ENCODE data around the gene CSF3R. TPM values are rescaled to one million over a fixed set of nuclear protein-coding genes. Genes with fewer than 3 reads are reported as not detected.

The CSF3R gene
- total RNA-seq, 4 donors from 2014 or later, result 17.5 to 62.7 (median 21.3) TPM

DNA sequence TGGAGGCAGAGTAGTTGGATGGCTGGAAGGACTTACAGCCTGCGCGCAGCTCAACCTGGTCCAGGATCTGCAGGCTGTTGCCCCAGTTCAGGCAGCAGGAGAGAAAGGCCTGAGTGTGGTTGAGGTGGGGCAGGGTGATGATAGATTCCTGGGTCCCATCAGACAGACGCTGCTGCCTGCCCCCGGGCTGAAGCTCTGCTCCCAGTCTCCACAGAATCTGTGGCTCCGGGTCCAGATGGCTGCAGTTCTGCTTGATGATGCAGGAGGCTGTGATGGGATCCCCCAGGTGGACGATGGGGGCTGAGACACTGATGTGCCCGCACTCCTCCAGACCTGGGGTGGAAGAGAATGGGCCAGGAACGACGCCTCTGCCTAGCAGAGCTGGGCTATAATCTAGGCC lies 7.4 kb downstream of the CSF3R start:
- TF ChIP-seq, protein P1, sequence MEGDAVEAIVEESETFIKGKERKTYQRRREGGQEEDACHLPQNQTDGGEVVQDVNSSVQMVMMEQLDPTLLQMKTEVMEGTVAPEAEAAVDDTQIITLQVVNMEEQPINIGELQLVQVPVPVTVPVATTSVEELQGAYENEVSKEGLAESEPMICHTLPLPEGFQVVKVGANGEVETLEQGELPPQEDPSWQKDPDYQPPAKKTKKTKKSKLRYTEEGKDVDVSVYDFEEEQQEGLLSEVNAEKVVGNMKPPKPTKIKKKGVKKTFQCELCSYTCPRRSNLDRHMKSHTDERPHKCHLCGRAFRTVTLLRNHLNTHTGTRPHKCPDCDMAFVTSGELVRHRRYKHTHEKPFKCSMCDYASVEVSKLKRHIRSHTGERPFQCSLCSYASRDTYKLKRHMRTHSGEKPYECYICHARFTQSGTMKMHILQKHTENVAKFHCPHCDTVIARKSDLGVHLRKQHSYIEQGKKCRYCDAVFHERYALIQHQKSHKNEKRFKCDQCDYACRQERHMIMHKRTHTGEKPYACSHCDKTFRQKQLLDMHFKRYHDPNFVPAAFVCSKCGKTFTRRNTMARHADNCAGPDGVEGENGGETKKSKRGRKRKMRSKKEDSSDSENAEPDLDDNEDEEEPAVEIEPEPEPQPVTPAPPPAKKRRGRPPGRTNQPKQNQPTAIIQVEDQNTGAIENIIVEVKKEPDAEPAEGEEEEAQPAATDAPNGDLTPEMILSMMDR (IDR thresholded peaks at IDR 0.05; ENCODE audit: low read depth), result no peak

DNA sequence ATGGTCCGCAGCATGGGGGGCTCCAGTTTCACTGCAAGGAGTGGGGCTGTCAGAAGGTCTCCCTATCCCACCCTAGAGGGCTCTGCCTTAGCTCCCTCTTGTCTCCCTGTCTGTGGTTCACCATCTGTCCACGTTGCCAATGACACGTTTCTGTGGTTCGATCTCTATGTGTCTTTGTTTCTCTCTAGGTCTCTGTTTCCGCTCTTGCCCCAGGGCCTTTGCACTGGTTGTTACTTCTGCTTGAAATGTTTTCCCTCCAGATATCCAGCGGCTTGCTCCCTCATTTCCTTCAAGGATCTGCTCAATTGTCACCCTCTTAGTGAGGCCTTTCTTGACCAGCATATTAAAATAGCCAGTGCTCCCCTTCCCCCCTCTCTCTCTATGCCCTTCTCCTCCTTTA lies 10.1 kb downstream of the CSF3R start:
- TF ChIP-seq, protein P1 (IDR thresholded peaks at IDR 0.05; ENCODE audit: low read depth), result no peak

DNA sequence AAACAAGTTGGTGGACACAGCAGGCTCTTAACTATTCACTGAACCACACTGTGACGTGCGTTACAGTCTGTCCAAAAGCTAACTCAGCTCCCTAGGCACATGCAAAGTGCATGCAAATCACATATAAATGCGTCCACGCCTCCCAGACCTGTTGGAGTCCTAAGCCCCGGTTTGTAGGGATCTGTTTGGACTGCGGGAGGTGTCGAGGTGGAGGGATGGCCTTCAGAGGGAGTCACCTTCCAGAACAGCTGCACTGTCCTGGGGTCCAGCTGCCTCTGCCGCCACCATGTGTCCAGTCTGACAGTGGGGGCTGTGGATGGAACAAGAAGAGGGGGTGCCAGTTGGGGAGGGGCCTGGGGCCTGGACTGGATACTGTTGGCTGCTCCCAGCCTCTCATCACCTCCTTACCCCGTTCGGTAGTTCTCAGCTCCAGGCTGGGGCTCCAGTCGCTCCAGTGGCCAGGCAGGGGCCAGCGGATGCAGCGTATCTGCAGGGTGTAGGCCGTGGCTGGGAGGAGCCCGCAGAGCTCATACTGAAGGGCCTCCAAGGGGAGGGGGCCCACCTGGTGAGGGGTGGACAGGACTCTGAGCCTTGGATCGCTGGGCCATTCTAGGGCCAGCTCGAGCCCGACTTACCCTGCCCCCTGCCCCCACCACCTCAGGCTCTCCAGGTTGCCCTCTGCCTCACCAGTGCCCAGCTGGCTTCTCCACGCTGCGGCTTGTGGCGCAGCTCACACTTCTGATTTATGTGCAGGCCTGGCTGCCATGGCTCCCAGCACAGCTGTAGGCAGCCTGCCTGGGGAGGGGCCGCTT lies 10.7 kb downstream of the CSF3R start:
- TF ChIP-seq, protein P1 (IDR thresholded peaks at IDR 0.05; ENCODE audit: low read depth), result no peak

DNA sequence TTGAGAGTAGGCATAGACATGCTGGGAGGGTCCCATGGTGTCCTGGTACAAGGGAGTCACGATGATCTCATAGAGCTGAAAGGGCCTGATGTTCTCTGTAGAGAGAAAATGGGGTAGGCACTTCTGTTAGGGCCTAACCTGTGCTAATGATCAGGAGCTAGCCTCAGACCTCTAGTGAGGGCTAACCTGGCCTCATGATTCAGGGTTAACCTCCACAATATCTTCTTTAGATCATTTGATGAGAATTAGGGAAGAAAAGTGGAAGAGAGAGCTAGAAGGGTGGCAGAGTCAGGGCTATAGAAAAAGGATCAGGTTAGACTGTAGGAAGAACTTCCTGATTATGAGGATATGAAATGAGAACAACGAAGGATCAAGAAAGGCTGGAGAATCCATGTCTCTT lies 13.6 kb downstream of the CSF3R start:
- TF ChIP-seq, protein P1 (IDR thresholded peaks at IDR 0.05; ENCODE audit: low read depth), result no peak

DNA sequence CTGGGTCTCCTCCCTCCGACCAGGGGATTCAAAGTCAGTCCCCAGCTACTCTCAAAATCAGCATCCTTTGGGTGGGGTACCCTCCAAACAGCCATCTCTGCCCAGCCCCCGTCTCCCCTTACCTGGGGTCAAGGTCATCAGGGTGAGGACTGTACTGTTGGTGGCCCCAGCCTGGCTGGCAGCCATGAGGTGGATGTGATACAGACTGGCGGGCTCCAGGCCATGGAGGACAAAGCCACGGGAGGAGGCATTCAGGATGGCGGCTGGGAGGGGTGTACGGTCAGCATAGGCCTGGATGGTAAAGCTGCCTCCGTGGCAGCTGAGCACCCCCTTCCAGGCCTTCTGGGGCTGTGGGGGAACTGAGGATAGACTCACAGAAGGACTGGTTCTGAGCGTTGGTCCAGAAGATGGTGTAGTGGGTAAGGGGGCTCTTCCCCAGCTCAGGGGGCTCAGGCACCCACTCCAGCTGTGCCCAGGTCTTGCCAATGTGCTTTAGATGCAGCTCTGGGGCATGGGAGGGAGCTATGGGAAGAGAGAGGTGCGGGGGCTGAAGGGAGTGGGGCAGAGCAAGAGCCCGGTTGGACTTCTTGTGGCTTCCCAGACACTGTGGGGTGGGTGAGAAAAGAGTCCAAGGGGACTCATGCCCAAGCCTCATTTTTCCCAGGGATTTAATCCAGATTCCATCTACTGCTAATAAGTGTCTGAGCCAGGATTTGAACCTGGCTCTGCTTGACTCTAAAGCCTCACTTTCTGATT lies 14.8 kb downstream of the CSF3R start:
- TF ChIP-seq, protein P1 (IDR thresholded peaks at IDR 0.05; ENCODE audit: low read depth), result no peak

DNA sequence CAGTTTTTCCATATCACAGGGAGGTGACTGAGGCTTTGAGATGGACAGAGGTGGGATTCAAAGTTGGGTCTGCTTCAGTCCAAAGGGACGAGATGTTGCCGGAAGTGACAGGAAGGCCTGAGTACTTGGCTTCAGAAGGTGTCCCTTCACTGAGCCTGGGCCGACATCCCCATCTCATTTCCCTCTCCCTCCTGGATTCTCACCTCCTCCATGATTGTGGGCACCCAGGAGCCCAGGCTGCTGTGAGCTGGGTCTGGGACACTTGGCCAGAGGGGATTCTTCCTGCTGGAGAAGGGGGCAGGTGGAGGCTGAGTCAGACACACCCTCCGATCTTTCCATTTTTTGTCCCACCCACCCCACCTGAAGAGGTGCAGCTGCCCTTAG lies 15.7 kb downstream of the CSF3R start:
- TF ChIP-seq, protein P1 (IDR thresholded peaks at IDR 0.05; ENCODE audit: low read depth), result no peak

DNA sequence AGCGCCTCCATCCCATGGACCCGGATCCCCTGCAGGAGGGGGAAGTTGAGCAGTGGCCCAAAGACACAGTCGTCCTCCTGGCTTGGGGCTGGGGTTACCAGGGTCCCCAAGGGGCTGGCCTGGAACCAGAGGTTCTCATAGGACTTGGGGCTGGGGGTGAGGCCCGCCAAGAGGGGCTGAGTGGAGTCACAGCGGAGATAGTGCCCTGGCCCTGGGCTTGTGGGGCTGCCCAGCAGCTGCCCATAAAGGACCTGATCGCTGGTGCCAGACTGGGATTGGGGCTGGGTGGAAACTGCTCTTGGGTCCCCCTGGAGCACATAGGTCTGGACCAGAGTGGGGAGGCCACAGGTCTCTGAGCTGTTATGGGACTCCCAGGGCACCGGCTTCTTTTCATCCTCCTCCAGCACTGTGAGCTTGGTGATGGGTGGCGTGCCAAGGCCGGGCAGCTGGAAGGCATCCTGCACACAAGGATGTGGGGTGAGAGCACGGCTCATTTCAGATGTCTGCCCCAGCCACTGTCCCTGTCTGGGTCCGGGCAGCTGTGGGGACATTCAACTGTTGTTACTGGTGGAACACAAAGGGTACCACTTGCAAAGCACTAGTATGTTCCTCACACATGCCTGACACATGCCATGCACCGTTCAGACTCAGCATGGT lies 16.2 kb downstream of the CSF3R start:
- TF ChIP-seq, protein P1 (IDR thresholded peaks at IDR 0.05; ENCODE audit: low read depth), result no peak

Data from subcutaneous adipose tissue (tissue), 4 donors.